Trophoblast cell (in vitro differentiated cells and primary cell): ENCODE results near the gene ASH1L. TPM values are rescaled to one million over a fixed set of nuclear protein-coding genes. Genes with fewer than 3 reads are reported as not detected.
"Not testable (repeated sequence)": the region's sequence is repeated elsewhere in the genome, so short reads cannot be mapped to it uniquely, and the experiment has no call there.

Experiments
- DNase-seq, 2 donors: peaks; one replicate each; pipeline ENCODE4 v3.0.0-alpha.2; 2016
- H2AFZ ChIP-seq: 2 replicates; pipeline ENCODE4 v1.6.1; 2013; ENCODE audit warnings: low read length, moderate library complexity, mild to moderate bottlenecking; ENCODE audit not compliant: insufficient read depth, poor library complexity
- H2AK5ac ChIP-seq: 2 replicates; pipeline ENCODE4 v1.6.1; 2013; ENCODE audit warnings: mild to moderate bottlenecking, low read length
- H2BK120ac ChIP-seq: 2 replicates; pipeline ENCODE4 v1.6.1; 2013; ENCODE audit warnings: low read length, mild to moderate bottlenecking, moderate library complexity; ENCODE audit not compliant: insufficient read depth, poor library complexity
- H2BK12ac ChIP-seq: 2 replicates; pipeline ENCODE4 v1.6.1; 2013; ENCODE audit warnings: mild to moderate bottlenecking, low read length, moderate library complexity
- H2BK5ac ChIP-seq: 2 replicates; pipeline ENCODE4 v1.6.1; 2013; ENCODE audit warnings: low read length, low read depth, moderate library complexity, mild to moderate bottlenecking; ENCODE audit not compliant: poor library complexity
- H3K14ac ChIP-seq: 2 replicates; pipeline ENCODE4 v1.6.1; 2013; ENCODE audit warnings: mild to moderate bottlenecking, low read length
- H3K18ac ChIP-seq: 2 replicates; pipeline ENCODE4 v1.6.1; 2013; ENCODE audit warnings: mild to moderate bottlenecking, low read length
- H3K23ac ChIP-seq: 2 replicates; pipeline ENCODE4 v1.6.1; 2013; ENCODE audit warnings: low read length
- H3K27ac ChIP-seq: 2 replicates; pipeline ENCODE4 v1.5.1; 2013; ENCODE audit warnings: low read depth, mild to moderate bottlenecking, inconsistent platforms, low read length, moderate library complexity
- H3K27me3 ChIP-seq: 2 replicates; pipeline ENCODE4 v1.6.1; 2013; ENCODE audit warnings: inconsistent platforms, mild to moderate bottlenecking, low read length, moderate library complexity; ENCODE audit not compliant: insufficient read depth
- H3K36me3 ChIP-seq, 2 experiments: 1 replicate in 1 of 2; 2 replicates in 1 of 2; pipeline ENCODE4 v1.6.1; 2013; ENCODE audit warnings: low read length in 2 of 2, mild to moderate bottlenecking in 2 of 2, moderate library complexity in 1 of 2; ENCODE audit not compliant: insufficient read depth in 2 of 2, control insufficient read depth in 1 of 2
- H3K4ac ChIP-seq: 2 replicates; pipeline ENCODE4 v1.6.1; 2013; ENCODE audit warnings: low read depth, mild to moderate bottlenecking, low read length, moderate library complexity
- H3K4me1 ChIP-seq, 2 experiments: 1 replicate in 1 of 2; 2 replicates in 1 of 2; pipeline ENCODE4 v1.6.1; 2013; ENCODE audit warnings: low read length in 2 of 2, mild to moderate bottlenecking in 2 of 2, moderate library complexity in 1 of 2; ENCODE audit not compliant: insufficient read depth in 2 of 2, control insufficient read depth in 1 of 2
- H3K4me2 ChIP-seq: 2 replicates; pipeline ENCODE4 v1.6.1; 2013; ENCODE audit warnings: inconsistent platforms, mild to moderate bottlenecking, low read length, moderate library complexity
- H3K4me3 ChIP-seq: 2 replicates; pipeline ENCODE4 v1.5.1; 2013; ENCODE audit warnings: mild to moderate bottlenecking, low read depth, low read length, inconsistent platforms
- H3K79me1 ChIP-seq: one replicate; pipeline ENCODE4 v1.6.1; 2013; ENCODE audit warnings: low read length
- H3K79me2 ChIP-seq: 2 replicates; pipeline ENCODE4 v1.6.1; 2013; ENCODE audit warnings: low read length, mild to moderate bottlenecking; ENCODE audit not compliant: control insufficient read depth, insufficient read depth, poor library complexity
- H3K9ac ChIP-seq: 2 replicates; pipeline ENCODE4 v1.6.1; 2013; ENCODE audit warnings: mild to moderate bottlenecking, low read length
- H3K9me3 ChIP-seq: 2 replicates; pipeline ENCODE4 v1.6.1; 2013; ENCODE audit warnings: low read depth, mild to moderate bottlenecking, control low read depth, inconsistent platforms, low read length; ENCODE audit not compliant: insufficient read depth
- H4K12ac ChIP-seq: 2 replicates; pipeline ENCODE4 v1.6.1; 2013; ENCODE audit warnings: low read depth, mild to moderate bottlenecking, low read length, moderate library complexity
- H4K8ac ChIP-seq: 2 replicates; pipeline ENCODE4 v1.6.1; 2013; ENCODE audit warnings: low read depth, mild to moderate bottlenecking, low read length, moderate library complexity
- H4K91ac ChIP-seq: one replicate; pipeline ENCODE4 v1.6.1; 2013; ENCODE audit warnings: low read depth, mild to moderate bottlenecking, low read length, moderate library complexity
- WGBS: extraction: QIAGEN DNeasy Blood & Tissue Kit; methylation state at CpG from one replicate; pipeline ENCODE4 v1.1.7; 2013; ENCODE audit warnings: missing lambda C conversion rate; ENCODE audit not compliant: insufficient read length, insufficient coverage; ENCODE audit errors: extremely low coverage; 5-methylcytosine and 5-hydroxymethylcytosine counted together
- polyA plus RNA-seq: library from polyadenylated mRNA; stranded (reverse); fragments of 200-250 nt; gene quantifications from 2 replicates; pipeline ENCODE4 v1.2.3, GENCODE V29; 2013

The ASH1L gene
- 9.8 TPM in 2 replicates for polyA plus RNA-seq

- WGBS, result no CpG with 5 or more reads among the region's 87 CpGs
- peak; percentile 90 to 91 for DNase-seq
- Histone ChIP-seq H3K18ac (peak within 1 kb of the TSS; percentile 97), H4K91ac (peak within 1 kb of the TSS; percentile 96), H3K36me3 (peaks cover 2 to 4% of the 10 kb centered on the region in 2 experiments), H2BK12ac (peak within 1 kb of the TSS; percentile 63), H3K4ac (peak within 1 kb of the TSS; percentile 94), H3K4me2 (peak within 1 kb of the TSS; percentile 82), H3K27ac (peak within 1 kb of the TSS; percentile 99), H3K9ac (peak within 1 kb of the TSS; percentile 97), H3K9me3 (no peaks in the 10 kb centered on the region), H3K79me2 (peaks cover 28% of the 10 kb centered on the region), H3K4me3 (peak within 1 kb of the TSS; percentile 92), H2BK120ac (peak within 1 kb of the TSS; percentile 97), H3K14ac (peak within 1 kb of the TSS; percentile 98), H4K8ac (peak within 1 kb of the TSS; percentile 92), H3K23ac (no peak within 1 kb of the TSS), H3K27me3 (no peaks in the 10 kb centered on the region), H3K79me1 (peaks cover 12% of the 10 kb centered on the region), H2AFZ (peak within 1 kb of the TSS; percentile 81), H4K12ac (peak within 1 kb of the TSS; percentile 92), H3K4me1 (no peaks in the 10 kb centered on the region), H2BK5ac (peak within 1 kb of the TSS; percentile 99), H2AK5ac (no peak within 1 kb of the TSS)
Observed at GRCh38 chr1:155562581-155563376, at the start of gene ASH1L. TSS of gene ASH1L (minus strand) at chr1:155562803. CDS start at chr1:155521519, 41,284 bp downstream.

- H3K14ac ChIP-seq, H4K8ac ChIP-seq, H2BK5ac ChIP-seq, H3K9me3 ChIP-seq, H2AFZ ChIP-seq, H3K4ac ChIP-seq, H3K79me2 ChIP-seq, H3K79me1 ChIP-seq, H3K23ac ChIP-seq, H2BK12ac ChIP-seq, H2AK5ac ChIP-seq, H4K12ac ChIP-seq, H3K27me3 ChIP-seq, DNase-seq, H3K27ac ChIP-seq, H3K4me1 ChIP-seq, H3K18ac ChIP-seq, H2BK120ac ChIP-seq, H4K91ac ChIP-seq, H3K9ac ChIP-seq: not testable (repeated sequence)
- Histone ChIP-seq H3K4me3 (peak overlapping the region; percentile 66), H3K36me3 (peaks cover 11 to 14% of the 10 kb centered on the region in 2 experiments), H3K4me2 (peak overlapping the region; percentile 52)
- WGBS, result no CpG with 5 or more reads among the region's 33 CpGs
Observed at GRCh38 chr1:155610257-155610647, 47.6 kb upstream of the ASH1L start.

- H3K4me1 ChIP-seq, result no peaks in the 10 kb centered on the region
- H3K9me3 ChIP-seq, result no peaks in the 10 kb centered on the region
- H3K79me2 ChIP-seq, result no peaks in the 10 kb centered on the region
- H4K8ac ChIP-seq, result peak within 1 kb of the TSS; percentile 80
- no peak within 1 kb of the TSS for H3K23ac ChIP-seq
- H3K18ac ChIP-seq, result peak within 1 kb of the TSS; percentile 16
- peaks cover 11 to 14% of the 10 kb centered on the region in 2 experiments for H3K36me3 ChIP-seq
- peak; percentile 98 to 99 for DNase-seq
- H3K27me3 ChIP-seq, result no peaks in the 10 kb centered on the region
- H2BK120ac ChIP-seq, result no peak within 1 kb of the TSS
- peak within 1 kb of the TSS; percentile 55 for H3K14ac ChIP-seq
- H2AK5ac ChIP-seq, result no peak within 1 kb of the TSS
- H2BK5ac ChIP-seq, result no peak within 1 kb of the TSS
- H4K12ac ChIP-seq, result peak within 1 kb of the TSS; percentile 73
- no peak within 1 kb of the TSS for H2BK12ac ChIP-seq
- H3K27ac ChIP-seq, result peak within 1 kb of the TSS; percentile 73
- H3K4me3 ChIP-seq, result peak within 1 kb of the TSS; percentile 78
- peak within 1 kb of the TSS; percentile 100 for H3K4me2 ChIP-seq
- H3K4ac ChIP-seq, result peak within 1 kb of the TSS; percentile 19
- peak within 1 kb of the TSS; percentile 83 for H2AFZ ChIP-seq
- H3K79me1 ChIP-seq, result peaks cover 2% of the 10 kb centered on the region
- no CpG with 5 or more reads among the region's 47 CpGs for WGBS
- peak within 1 kb of the TSS; percentile 93 for H3K9ac ChIP-seq
- H4K91ac ChIP-seq, result peak within 1 kb of the TSS; percentile 55
Observed at GRCh38 chr1:155609515-155610256, 47.1 kb upstream of the ASH1L start, which contains the start of gene MSTO1. TSS of gene MSTO1 (plus strand) at chr1:155610218. CDS start at chr1:155610249, 31 bp downstream.

- Histone ChIP-seq H3K9ac (no peak overlapping the region), H2AFZ (no peak overlapping the region), H3K9me3 (no peaks in the 10 kb centered on the region), H3K79me1 (peaks cover 2% of the 10 kb centered on the region), H3K27me3 (no peaks in the 10 kb centered on the region), H2BK120ac (no peak overlapping the region), H2BK12ac (no peak overlapping the region), H3K27ac (no peak overlapping the region), H2AK5ac (no peak overlapping the region), H3K36me3 (peaks cover 11 to 14% of the 10 kb centered on the region in 2 experiments), H3K23ac (no peak overlapping the region), H4K12ac (no peak overlapping the region), H3K4me2 (no peak overlapping the region), H3K18ac (no peak overlapping the region), H3K79me2 (no peaks in the 10 kb centered on the region), H3K4ac (no peak overlapping the region), H3K4me3 (no peak overlapping the region), H4K91ac (no peak overlapping the region), H3K14ac (no peak overlapping the region), H3K4me1 (no peaks in the 10 kb centered on the region), H2BK5ac (no peak overlapping the region), H4K8ac (no peak overlapping the region)
- WGBS, result no CpG with 5 or more reads among the region's 9 CpGs
- DNase-seq, result peak; percentile 88 to 90
Observed at GRCh38 chr1:155608888-155609225, 46.3 kb upstream of the ASH1L start.
